Head of caudate nucleus (tissue), 42 donors: ENCODE measurements around the gene CEP131.

Experiments
- DNase-seq, 42 donors: peaks; one replicate each; pipeline versions ENCODE4 v3.0.0 to v3.0.0-alpha.2; 2020 to 2021; ENCODE audit warnings: mixed read lengths in 7 of 42
- intact Hi-C: fragments of 100-400 bp; cut with DNase I; formaldehyde crosslinking; loops from one replicate; pipeline ENCODE4 v1.15.0; 2022

Gene CEP131

GRCh38 chr17:81252987-81253329 lies 30.2 kb upstream of the CEP131 start:
- no peak for DNase-seq
- intact Hi-C loops = loop anchor here (2.0 to 5.0 kb wide), 2 partner anchors 234 to 348 kb away; no protein-coding TSS in a partner anchor

GRCh38 chr17:81252326-81252986 lies 29.7 kb upstream of the CEP131 start:
- intact Hi-C loops = loop anchor here (2.0 to 5.0 kb wide), 2 partner anchors 235 to 348 kb away; no protein-coding TSS in a partner anchor
- DNase-seq = no peak

DNA sequence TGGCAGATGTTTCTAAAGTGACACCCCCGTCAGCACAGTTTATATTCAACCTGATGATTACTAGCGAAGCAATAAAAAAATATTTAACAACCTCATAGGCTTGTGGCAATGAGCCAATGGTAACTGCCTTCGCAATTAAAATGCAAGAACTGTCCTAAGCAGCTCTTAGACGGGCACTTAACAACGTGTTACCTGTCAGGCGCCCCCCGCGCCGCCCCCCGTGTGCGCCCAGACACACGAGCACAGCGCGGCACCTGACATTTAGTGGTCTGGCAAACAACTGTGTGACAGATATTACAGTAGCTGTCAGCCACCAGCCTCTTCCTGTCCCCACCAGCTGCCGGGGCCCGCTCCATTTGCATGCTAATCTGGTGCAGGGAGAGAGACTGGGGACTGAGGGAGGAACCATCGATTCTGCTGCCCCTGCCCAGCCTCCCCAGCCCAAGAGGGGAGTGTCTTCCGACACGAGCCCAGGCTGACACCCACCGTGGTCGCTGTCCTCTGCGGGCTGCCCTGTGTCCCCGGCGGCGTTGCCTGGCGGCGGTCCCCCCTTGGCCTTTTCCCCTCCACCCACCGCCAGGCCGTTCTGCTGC lies 29.0 kb upstream of the CEP131 start:
- intact Hi-C loops = loop anchor here (2.0 to 5.0 kb wide), 2 partner anchors 235 to 349 kb away; no protein-coding TSS in a partner anchor
- DNase-seq = no peak

- intact Hi-C loops = loop anchor here (5.0 kb wide), 1 partner anchor 236 kb away; no protein-coding TSS in a partner anchor
- DNase-seq = no peak
Observed at GRCh38 chr17:81251094-81251708, 28.4 kb upstream of the CEP131 start.

DNA sequence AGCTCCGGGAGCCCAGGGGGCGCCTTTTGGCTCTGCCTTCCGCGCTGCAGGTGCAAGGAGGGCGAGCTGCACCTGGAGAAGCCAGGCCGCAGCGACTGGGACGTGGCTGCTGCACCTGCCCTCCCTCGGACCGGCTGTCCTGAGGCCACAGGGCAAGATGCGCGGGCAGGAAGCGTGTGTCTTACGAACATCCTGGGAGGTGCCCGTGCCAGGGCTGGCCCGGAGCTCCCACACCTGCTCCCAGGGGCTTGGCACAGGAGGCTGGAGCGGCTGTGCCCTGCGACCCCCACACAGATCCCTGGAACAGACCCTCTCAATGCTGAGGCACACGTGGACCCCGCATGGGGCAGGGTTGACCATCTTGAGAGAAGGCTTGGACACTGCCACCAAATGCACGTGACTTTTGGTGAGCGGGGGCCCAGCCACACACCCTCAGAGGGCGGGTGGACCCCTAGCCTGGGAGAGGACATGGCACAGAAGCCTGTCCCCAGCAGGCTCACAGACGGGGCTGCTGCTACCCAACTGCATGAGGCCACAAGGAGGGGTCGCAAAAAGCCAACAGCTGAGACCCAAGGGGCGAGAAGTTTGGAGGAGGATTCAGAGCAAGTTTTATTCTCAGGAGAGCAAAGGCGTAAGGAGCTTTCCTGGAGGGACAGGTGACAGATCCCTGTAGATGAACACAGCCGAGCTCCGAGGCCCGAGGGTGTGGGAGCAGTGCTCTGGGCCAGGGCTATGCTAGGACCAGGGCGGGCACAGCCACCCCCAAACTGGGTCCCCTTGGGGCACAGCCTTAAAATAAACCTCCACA lies 27.7 kb upstream of the CEP131 start:
- DNase-seq = no peak
- intact Hi-C loops = loop anchor here (5.0 kb wide), 1 partner anchor 237 kb away; no protein-coding TSS in a partner anchor

DNA sequence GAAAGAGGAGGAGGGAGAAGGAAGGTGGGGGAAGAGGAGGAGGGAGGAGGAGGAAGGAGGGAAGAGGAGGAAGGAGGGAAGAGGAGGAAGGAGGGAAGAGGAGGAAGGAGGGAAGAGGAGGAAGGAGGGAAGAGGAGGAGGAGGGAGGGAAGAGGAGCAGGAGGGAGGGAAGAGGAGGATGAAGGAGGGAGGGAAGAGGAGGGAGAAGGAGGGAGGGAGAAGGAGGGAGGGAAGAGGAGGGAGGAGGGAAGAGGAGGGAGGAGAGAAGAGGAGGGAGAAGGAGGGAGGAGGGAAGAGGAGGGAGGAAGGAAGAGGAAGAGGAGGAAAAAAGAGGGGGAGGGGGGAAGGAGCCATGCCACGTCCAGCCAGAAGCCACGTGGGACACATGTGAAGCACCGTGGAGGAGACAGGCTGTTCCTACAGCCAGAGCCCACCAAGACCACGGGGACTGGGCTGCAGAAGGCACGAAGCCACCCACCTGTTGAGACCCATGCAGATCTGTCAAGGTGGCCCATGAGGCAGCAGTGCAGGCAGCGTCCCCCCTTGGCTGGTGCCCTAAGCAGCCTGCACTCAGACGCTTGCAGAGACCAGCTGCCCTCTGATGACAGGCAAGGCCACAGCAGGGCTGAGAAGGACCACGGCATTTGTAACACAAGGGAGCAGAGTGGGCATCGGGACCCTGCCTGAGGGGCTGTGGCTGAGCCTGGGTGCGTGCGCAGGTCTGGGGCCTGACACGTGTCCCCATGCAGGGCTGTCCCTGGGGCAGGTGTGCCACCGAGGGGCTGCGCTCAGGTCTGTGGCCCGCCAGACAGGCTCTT lies 26.7 kb upstream of the CEP131 start:
- DNase-seq = peak in 1 of 42 donors; percentile 1

DNA sequence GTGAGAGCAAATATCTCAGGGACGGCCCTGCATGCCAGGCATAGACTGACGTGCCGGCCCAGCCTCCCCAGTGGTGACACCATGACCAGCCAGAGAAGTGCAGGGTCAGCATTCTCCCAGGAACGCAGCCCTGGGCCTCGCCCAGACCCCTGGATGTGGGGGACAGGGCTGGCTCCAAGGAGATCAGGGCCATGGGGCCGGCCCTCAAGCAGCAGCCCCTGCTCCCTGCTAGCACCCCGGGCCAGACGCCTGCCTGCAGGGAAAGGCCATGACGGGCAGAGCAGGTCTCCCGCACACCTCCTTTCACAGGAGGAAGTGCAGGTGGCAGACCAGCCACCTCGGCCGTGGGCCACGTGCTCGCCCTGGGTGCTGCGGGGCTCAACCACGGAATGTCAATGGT lies 25.9 kb upstream of the CEP131 start:
- no peak for DNase-seq
- intact Hi-C loops = no loop called here

More for the DNA sequence above, 26.7 kb upstream of the CEP131 start:
- intact Hi-C loops = loop anchor here (5.0 kb wide), 1 partner anchor 238 kb away; no protein-coding TSS in a partner anchor

DNA sequence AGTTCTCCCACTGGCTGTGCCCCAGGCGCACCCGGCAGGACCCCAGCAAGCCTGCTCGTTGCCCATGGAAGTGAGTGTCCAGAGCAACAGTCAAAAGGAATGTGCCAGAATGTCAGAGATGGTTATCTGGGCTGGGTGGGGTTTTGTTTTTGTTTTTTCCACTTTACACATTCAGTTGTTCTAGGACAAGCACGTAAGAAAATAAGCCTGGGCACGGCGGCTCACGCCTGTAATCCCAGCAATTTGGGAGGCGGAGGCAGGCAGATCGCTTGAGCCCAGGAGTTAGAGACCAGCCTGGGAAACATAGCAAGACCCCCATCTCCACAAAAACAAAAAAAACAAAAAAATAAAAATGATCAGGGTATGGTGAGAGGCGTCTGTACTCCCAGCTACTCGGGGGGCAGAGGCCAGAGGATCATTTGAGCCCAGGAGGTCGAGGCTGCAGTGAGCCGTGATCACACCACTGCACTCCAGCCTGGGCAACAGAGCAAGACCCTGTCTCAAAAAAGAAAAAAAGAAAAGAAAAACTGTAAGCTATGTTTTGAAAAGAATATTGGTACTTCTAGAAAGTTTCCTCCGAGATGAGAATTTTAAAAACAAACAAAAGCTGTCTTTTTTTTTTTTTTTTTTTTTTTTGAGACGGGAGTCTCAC lies 24.7 kb upstream of the CEP131 start:
- no peak for DNase-seq
- intact Hi-C loops = no loop called here

DNA sequence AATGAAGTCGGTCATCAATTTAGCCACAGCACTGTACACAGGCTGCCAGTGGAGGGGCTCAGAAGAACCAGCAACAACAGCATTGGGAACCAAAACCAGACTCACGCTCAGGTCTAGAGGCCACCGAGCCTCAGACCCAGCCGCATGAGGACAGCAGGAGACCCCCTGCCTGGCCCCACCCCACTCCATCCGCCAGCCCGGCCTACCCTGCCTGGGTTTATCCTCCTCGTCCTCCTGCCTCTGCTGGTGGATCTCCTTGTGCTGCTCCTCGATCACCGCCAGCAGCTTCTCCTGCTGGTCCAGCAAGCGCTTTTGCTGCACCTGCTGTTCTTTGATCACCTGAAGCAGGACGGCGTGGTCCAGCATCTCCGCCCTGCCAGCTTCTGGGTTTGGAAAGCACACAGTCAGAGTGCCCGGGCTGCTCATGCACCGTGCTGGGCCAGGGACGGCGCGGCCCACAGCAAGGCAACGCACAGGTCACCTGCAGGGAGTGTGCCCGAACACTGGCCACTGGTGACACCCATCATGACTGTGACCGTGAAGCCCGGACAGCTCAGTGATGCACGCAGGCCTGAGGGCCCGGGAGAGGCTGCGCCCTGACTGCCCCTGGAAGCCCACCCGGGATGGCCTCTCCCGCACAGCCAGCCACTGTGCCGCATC lies 24.0 kb upstream of the CEP131 start:
- intact Hi-C loops = no loop called here
- no peak for DNase-seq

- no peak for DNase-seq
- intact Hi-C loops = no loop called here
Observed at GRCh38 chr17:81246343-81246670, 23.5 kb upstream of the CEP131 start.

- no peak for DNase-seq
Observed at GRCh38 chr17:81245665-81246342, 23.0 kb upstream of the CEP131 start.

GRCh38 chr17:81245024-81245664 lies 22.4 kb upstream of the CEP131 start:
- intact Hi-C loops = no loop called here
- DNase-seq = no peak

More at GRCh38 chr17:81245665-81246342, 23.0 kb upstream of the CEP131 start:
- intact Hi-C loops = no loop called here

GRCh38 chr17:81244358-81245023 lies 21.7 kb upstream of the CEP131 start:
- intact Hi-C loops = no loop called here
- DNase-seq = no peak

DNA sequence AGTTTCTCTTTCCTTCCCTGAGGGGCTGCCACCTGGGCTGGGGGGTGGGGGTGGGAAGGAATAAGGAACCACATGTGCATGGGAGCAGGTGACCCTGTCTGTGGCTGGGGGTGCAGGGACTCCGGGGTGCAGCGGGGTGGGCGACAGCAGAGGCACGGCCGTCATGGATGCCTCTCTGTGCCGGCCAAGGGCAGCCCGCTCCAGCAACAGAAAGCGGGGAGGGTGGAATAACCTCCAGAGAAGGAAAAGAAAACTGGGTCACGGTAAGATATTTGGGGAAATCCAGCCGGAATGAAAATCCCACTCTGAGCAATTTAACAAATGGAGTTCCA lies 20.5 kb upstream of the CEP131 start:
- DNase-seq = no peak
- intact Hi-C loops = no loop called here

- no peak for DNase-seq
Observed at GRCh38 chr17:81242421-81243332, 19.9 kb upstream of the CEP131 start.

More at GRCh38 chr17:81242421-81243332, 19.9 kb upstream of the CEP131 start:
- intact Hi-C loops = no loop called here
